OCI-LY1 (cell line): ENCODE results near the gene TMEM229B.

Experiments
- EZH2 ChIP-seq: fragments of 200-600 bp; sonication (generic), shearing (Covaris generic); IDR thresholded peaks from 2 replicates; pipeline ENCODE4 v1.8.0; 2017; ENCODE audit warnings: borderline replicate concordance, mixed run types, mild to moderate bottlenecking, antibody characterized with exemption, low read length, moderate library complexity, mixed read lengths
- TF ChIP-seq, protein P1 (sequence below): fragments of 200-600 bp; sonication (generic), shearing (Covaris generic); IDR thresholded peaks from 2 replicates; pipeline ENCODE4 v1.5.1; 2017; ENCODE audit warnings: mild to moderate bottlenecking, antibody characterized with exemption, low read length, moderate library complexity, mixed read lengths

DNA sequence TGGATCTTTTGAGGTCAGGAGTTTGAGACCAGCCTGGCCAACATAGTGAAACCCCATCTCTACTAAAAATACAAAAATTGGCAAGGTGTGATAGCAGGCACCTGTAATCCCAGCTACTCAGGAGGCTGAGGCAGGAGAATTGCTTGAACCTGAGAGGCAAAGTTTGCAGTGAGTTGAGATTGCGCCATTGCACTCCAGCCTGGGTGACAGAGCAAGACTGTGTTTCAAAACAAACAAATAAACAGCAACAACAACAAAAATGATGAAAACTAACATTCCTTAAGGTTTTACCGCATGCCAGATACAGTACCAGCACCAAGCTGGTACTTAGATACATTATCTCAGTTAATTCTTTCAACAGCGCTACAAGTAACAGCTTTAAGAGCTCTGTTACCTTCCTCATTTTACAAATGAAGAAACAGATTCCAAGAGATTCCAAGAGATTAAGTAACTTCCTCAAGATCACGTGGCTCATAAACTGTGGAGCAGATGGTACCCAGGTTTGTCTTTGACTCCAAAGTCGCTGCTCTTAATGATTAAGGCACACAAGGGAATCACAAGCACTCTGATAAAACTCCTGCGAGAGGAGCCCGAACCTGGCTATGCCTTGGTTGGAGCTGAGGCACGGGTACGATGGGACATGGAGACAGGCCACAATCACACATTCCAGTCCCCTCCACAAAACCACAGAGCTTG is 58.9 kb downstream of the TMEM229B start:
- TF ChIP-seq, protein P1, sequence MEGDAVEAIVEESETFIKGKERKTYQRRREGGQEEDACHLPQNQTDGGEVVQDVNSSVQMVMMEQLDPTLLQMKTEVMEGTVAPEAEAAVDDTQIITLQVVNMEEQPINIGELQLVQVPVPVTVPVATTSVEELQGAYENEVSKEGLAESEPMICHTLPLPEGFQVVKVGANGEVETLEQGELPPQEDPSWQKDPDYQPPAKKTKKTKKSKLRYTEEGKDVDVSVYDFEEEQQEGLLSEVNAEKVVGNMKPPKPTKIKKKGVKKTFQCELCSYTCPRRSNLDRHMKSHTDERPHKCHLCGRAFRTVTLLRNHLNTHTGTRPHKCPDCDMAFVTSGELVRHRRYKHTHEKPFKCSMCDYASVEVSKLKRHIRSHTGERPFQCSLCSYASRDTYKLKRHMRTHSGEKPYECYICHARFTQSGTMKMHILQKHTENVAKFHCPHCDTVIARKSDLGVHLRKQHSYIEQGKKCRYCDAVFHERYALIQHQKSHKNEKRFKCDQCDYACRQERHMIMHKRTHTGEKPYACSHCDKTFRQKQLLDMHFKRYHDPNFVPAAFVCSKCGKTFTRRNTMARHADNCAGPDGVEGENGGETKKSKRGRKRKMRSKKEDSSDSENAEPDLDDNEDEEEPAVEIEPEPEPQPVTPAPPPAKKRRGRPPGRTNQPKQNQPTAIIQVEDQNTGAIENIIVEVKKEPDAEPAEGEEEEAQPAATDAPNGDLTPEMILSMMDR = no peak
- no peak for TF ChIP-seq EZH2
